GM12878 (cell line): ENCODE results near the gene HSPB6. TPM values are rescaled to one million over a fixed set of nuclear protein-coding genes. Genes with fewer than 3 reads are reported as not detected.
A peak's percentile ranks its signal among the peaks of the same experiment; 100 is the strongest.

Source experiments
- CHD1 ChIP-seq: IDR thresholded peaks from 2 replicates; pipeline ENCODE4 v1.6.1; 2012; ENCODE audit warnings: low read depth, low read length, improper control_type of control experiment
- DPF2 ChIP-seq: fragments of 450-650 bp; IDR thresholded peaks from 2 replicates; pipeline ENCODE4 v1.6.1; 2017; ENCODE audit warnings: mild to moderate bottlenecking
- EGR1 ChIP-seq, 2 experiments: IDR thresholded peaks; 1 replicate in 1 of 2; 2 replicates in 1 of 2; pipeline ENCODE4 v1.6.1; 2011 to 2012; ENCODE audit warnings: low read depth in 2 of 2, low read length in 2 of 2, borderline replicate concordance in 1 of 2, mild to moderate bottlenecking in 1 of 2, moderate library complexity in 1 of 2
- FOXM1 ChIP-seq: IDR thresholded peaks from 2 replicates; pipeline ENCODE4 v1.6.1; 2012; ENCODE audit warnings: low read depth, mild to moderate bottlenecking, inconsistent platforms, low read length, moderate library complexity
- NRF1 ChIP-seq: conservative IDR thresholded peaks from 2 replicates; pipeline ENCODE4 v1.6.1; 2011; ENCODE audit warnings: mild to moderate bottlenecking, low read depth, low read length, improper control_type of control experiment
- PML ChIP-seq: IDR thresholded peaks from 2 replicates; pipeline ENCODE4 v1.6.1; 2012; ENCODE audit warnings: low read length, inconsistent platforms
- SUPT20H ChIP-seq: IDR thresholded peaks from 2 replicates; pipeline ENCODE4 v1.6.1; 2011; ENCODE audit warnings: low read depth, mild to moderate bottlenecking, low read length, moderate library complexity, borderline replicate concordance; ENCODE audit not compliant: control insufficient read depth
- ZNF24 ChIP-seq: fragments of 450-650 bp; IDR thresholded peaks from 2 replicates; pipeline ENCODE4 v1.6.1; 2017; ENCODE audit warnings: antibody characterized with exemption, mild to moderate bottlenecking
- polyA plus RNA-seq, 11 experiments: library from polyadenylated mRNA; depleted of rRNA in 4 of 11; unstranded in 6 of 11; stranded (reverse) in 5 of 11; fragments of >200 nt; fragmentation: Nextera tagmentation in 4 of 11; fragmentation: Illumina TruSeq in 1 of 11; extraction: Ambion mirVana in 4 of 11; extraction: Trizol in 1 of 11; gene quantifications; 1 replicate in 1 of 11; 2 replicates in 10 of 11; pipeline versions ENCODE4 v1.2.1 to v1.2.3, GENCODE V29; 2011 to 2016; ENCODE audit warnings: inconsistent platforms in 2 of 11, missing spikeins in 2 of 11, low read depth in 1 of 11
- total RNA-seq, 4 experiments: library from RNA; depleted of rRNA in 3 of 4; stranded (reverse); fragments of >200 nt in 3 of 4; fragmentation: Illumina TruSeq in 1 of 4; extraction: Trizol in 1 of 4; gene quantifications; 2 replicates each; pipeline versions ENCODE4 v1.2.1 to v1.2.3, GENCODE V29; 2013 to 2021
- TF ChIP-seq, protein P1 (sequence below): IDR thresholded peaks from 2 replicates; pipeline ENCODE4 v1.6.1; 2012; ENCODE audit warnings: low read length, inconsistent platforms
- TF ChIP-seq, protein P2 (sequence below): fragments of 450-650 bp; formaldehyde crosslinking; IDR thresholded peaks from 2 replicates; pipeline ENCODE4 v1.4.0; 2020; ENCODE audit warnings: mild to moderate bottlenecking, moderate library complexity

Gene HSPB6
- total and polyA plus RNA-seq, 10 of the 15 experiments (the other 5 are each of a cell fraction or from before 2014, with no cell fraction given): 0.09 to 1.6 (median 0.36) TPM; not detected in 4

DNA sequence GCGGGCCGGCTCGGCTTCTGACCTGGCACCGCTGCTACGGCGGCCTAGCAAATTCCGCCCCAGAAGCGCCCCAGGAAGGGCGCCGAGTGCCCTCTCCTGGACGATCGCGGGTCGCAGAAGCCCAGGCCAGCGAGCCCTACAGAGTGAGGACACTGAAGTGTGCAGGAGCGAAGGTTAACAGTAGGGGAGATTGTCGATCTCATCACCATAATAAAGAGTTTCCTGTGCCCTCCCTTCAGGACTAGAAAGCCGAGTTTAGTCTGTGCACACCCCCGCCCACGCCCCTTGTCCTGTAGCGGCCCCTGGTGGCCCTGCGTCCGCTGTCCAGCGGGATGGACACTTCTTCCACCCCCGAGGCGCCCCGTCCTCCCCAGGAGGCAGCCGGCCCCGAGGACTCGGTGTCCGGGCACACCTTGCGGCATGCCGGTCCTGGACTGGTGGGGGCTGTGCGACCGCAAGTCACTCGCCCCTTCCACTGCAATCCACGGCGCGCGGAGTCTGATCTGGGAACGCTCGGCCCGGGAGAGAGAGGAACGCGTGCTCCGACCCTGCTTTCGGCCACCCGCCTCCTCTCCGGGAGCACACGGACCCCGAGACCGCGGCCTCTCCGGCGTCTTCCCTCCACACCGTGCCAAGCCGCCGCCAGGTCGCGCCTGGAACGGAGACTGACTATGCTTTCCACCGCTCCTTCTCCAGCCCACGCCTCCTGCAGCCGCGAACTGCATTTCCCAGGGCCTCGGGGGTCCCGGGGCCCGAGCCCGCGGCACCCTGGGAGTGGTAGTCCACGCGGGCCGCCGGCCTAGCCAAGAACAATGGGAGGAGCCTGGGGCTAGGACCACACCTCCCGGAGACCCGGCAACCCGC lies 39.8 kb downstream of the HSPB6 start (continued):
- TF ChIP-seq SUPT20H (no peak), NRF1 (no peak), CHD1 (no peak), PML (no peak), FOXM1 (no peak; the same call in 1 of the 2 replicates), ZNF24 (no peak), EGR1 (IDR thresholded peaks at IDR 0.05; ENCODE audit: borderline replicate concordance in 1 of 2, low read depth in 2 of 2, low read length in 2 of 2) (peak; percentile 69 to 93), DPF2 (peak; percentile 52; the same call in 1 of the 2 replicates)
- TF ChIP-seq, protein P1, sequence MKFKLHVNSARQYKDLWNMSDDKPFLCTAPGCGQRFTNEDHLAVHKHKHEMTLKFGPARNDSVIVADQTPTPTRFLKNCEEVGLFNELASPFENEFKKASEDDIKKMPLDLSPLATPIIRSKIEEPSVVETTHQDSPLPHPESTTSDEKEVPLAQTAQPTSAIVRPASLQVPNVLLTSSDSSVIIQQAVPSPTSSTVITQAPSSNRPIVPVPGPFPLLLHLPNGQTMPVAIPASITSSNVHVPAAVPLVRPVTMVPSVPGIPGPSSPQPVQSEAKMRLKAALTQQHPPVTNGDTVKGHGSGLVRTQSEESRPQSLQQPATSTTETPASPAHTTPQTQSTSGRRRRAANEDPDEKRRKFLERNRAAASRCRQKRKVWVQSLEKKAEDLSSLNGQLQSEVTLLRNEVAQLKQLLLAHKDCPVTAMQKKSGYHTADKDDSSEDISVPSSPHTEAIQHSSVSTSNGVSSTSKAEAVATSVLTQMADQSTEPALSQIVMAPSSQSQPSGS: no peak
- TF ChIP-seq, protein P2, sequence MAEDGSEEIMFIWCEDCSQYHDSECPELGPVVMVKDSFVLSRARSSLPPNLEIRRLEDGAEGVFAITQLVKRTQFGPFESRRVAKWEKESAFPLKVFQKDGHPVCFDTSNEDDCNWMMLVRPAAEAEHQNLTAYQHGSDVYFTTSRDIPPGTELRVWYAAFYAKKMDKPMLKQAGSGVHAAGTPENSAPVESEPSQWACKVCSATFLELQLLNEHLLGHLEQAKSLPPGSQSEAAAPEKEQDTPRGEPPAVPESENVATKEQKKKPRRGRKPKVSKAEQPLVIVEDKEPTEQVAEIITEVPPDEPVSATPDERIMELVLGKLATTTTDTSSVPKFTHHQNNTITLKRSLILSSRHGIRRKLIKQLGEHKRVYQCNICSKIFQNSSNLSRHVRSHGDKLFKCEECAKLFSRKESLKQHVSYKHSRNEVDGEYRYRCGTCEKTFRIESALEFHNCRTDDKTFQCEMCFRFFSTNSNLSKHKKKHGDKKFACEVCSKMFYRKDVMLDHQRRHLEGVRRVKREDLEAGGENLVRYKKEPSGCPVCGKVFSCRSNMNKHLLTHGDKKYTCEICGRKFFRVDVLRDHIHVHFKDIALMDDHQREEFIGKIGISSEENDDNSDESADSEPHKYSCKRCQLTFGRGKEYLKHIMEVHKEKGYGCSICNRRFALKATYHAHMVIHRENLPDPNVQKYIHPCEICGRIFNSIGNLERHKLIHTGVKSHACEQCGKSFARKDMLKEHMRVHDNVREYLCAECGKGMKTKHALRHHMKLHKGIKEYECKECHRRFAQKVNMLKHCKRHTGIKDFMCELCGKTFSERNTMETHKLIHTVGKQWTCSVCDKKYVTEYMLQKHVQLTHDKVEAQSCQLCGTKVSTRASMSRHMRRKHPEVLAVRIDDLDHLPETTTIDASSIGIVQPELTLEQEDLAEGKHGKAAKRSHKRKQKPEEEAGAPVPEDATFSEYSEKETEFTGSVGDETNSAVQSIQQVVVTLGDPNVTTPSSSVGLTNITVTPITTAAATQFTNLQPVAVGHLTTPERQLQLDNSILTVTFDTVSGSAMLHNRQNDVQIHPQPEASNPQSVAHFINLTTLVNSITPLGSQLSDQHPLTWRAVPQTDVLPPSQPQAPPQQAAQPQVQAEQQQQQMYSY (CRISPR knock-in tag): no peak
